ENCODE measurements around the gene S100A2.

DNA sequence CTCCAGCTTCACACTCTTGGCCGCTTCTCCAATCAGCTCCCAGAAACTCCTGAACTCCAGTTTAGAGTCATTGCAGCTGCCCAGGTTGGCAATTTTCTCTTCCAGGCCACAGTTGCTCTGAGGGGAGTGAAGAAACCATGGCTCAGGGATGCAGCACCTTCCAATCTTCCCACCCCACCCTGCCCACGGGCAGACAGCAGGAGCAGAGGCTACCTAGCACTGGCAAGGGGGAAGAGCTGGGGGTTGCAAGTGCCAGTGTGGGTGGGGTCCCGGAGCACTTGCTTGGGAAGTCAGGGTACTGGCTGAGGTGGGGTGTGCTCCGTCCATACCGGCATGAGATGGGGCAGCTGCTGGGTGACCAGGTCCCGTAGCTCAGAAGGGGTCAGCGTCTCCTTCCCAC, 49.3 kb upstream of the S100A2 start:
- TF ChIP-seq SP1 (IDR thresholded peaks at IDR 0.05) (no peak), NFRKB (IDR thresholded peaks at IDR 0.05) (no peak), TARDBP (IDR thresholded peaks at IDR 0.05) (no peak), ZNF384 (IDR thresholded peaks at IDR 0.05) (no peak), BHLHE40 (IDR thresholded peaks at IDR 0.05; ENCODE audit: borderline replicate concordance) (no peak), FOXM1 (IDR thresholded peaks at IDR 0.05; ENCODE audit: borderline replicate concordance) (no peak)

Data from HEK293T (cell line).